HG03196 (cell line): ENCODE measurements around the gene ACOX3.
"Not testable (repeated sequence)": the region's sequence is repeated elsewhere in the genome, so short reads cannot be mapped to it uniquely, and the experiment has no call there.

Source experiments
- ATAC-seq: cut with Tn5 transposase; IDR thresholded peaks from one replicate; pipeline ENCODE4 v1.9.1; 2021; ENCODE audit not compliant: unreplicated experiment

ACOX3 gene

DNA sequence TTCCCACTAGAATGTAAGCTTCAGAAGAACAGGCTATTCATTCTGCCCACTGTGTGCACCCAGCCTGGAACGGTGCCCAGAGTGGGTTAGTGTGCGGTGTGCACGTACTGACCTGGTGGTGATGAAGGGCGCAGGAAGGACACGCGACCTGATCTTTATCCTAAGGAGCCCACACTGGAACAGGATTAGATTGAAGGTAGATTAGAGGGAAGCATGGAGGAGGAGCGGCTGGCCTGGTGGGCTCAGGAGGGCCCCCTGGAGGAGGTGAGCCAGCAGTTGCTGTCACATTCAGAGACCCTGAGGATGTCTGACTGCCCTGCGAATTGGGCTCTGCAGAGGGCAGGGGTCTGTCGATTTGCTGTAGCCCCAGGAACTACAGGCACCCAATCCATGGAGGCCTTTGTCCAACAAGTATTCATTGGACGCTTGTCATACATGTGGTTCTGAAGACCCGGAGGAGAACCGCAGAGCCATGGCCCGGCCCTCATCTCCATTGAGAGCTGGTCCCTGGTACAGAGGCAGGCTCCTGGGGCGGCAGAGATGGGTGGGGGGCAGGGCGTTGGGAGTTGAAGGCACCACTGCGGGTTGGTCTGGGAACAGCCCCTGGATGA, 97.8 kb downstream of the ACOX3 start:
- no peak for ATAC-seq

- ATAC-seq: no peak
Measured at GRCh38 chr4:8341691-8342090, 98.8 kb downstream of the ACOX3 start.

- ATAC-seq: not testable (repeated sequence)
Measured at GRCh38 chr4:8341281-8341680, 99.2 kb downstream of the ACOX3 start.

DNA sequence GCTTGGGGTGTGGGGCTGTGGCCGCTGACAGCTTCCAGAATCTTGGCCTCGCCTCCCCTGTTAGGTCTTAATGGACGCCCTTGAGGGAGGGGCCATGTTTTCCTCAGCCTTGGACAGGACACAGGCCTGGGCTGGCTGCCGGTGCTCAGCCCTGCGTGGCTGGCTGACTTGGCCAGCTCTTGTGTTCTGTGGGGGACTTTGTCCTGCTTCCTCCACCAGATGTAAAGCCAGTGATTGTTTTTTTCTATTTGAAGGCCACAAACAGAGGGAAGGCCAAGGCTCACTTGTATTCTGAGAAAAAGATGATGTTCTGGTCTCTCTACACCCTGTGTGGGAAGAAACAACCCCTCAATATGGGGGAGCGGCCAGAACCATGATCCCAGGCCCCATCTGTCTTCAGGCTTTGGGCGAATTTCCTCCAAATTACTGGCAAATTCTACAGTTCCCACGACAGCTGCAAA, 99.7 kb downstream of the ACOX3 start:
- ATAC-seq: no peak

DNA sequence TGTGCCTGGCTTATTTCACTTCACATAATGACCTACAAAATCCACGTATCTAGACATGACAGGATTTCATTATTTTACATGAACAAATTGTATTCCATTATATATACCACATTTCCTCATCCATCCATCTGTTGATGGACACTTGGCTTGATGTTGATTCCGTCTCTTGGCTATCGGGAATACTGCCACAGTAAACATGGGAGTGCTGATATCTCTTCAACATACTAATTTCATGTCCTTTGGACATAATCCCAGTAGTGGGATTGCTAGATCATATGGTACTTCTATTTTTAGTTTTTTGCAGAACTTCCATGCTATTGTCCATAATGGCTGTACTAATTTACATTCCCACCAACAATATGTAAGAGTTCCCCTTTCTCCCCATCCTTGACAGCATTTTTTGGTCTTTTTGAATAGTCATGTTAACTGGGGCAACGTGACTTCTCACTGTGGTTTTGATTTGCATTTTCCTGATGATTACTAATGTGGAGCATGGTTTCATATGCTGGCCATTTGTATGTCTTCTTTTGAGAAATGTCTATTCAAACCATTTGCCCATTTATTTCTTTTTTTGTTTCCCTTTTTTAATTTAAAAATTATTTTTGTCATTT, 102.1 kb downstream of the ACOX3 start:
- ATAC-seq: no peak

GRCh38 chr4:8336412-8337075, 104.0 kb downstream of the ACOX3 start:
- no peak for ATAC-seq

GRCh38 chr4:8335848-8336247, 104.7 kb downstream of the ACOX3 start:
- no peak for ATAC-seq

GRCh38 chr4:8334786-8335460, 105.6 kb downstream of the ACOX3 start:
- ATAC-seq: no peak

GRCh38 chr4:8333726-8334460, 106.6 kb downstream of the ACOX3 start:
- no peak for ATAC-seq

- no peak for ATAC-seq
Measured at GRCh38 chr4:8332891-8333331, 107.6 kb downstream of the ACOX3 start.

DNA sequence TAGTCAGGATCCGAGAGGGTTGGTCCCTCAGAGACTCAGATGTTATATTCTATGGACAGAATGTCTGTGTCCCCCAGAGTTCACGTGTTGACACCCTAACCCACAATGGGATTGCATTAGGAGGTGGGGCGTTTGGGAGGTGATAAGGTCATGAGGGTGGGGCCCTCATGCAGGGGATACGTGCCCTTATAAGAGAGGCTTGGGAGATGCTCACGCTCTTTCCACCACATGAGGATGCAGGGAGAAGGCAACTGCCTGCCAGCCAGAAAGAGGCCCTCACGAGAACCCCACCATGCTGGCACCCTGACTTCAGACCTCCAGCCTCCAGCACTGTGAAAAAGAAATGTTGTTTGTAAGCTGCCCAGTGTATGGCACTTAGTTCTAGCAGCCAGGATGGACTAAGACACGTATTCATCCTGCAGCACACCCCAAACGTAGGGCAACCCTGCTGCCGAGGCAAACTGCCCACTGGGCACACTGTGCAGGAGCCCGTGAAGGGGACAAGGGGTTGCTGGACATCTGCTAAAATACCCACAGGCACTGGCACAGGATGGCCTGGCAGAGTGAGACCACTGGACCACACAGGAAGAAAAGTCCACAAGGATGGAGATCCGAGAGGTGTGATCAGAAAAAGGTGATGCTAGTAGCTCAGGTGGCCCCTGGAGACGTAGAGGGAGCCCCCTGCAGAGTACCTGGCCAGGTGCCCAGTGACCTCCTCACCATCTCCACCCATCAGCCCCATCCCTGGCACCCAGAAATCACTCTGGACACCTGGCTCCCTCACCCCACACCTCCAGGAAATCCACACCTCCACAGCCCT, 108.3 kb downstream of the ACOX3 start:
- ATAC-seq: no peak

- no peak for ATAC-seq
Measured at GRCh38 chr4:8331575-8331955, 109.0 kb downstream of the ACOX3 start.

DNA sequence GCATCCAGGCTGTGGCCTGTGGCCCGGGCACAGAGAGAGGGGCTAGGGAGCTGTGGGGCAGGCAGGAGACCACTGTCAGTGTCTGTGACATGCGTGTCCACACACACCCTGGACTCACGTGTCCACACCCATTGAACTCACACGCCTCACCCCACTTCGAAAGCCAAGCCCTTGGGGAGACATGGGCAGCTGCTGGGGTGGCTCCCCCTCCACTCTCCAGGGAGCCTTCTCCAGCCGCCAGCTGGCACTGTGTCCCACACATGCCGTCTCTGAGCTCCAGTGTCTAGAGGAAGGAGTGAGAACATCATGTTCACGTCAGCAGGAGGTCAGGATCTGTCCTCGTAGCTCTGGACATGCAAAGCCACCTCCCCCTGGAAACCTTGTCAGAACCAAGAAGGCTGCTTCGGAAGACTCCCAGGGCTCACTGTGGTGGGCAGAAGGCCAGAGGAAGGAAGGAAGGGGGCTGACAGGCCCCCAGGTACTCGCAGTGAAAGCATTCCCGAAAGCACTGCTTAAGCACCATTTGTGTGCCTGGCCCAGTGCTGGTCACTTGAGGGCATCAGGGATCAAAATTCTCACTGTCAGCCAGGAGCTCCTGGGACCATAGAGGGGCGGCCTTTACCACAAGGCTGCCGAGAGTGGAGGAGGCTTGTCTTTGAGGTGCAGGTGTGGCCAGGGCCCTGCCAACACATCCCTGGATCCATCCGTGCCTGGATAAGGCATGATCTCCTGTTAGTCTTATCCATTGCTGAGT, 109.5 kb downstream of the ACOX3 start:
- no peak for ATAC-seq

GRCh38 chr4:8329859-8330761, 110.4 kb downstream of the ACOX3 start:
- ATAC-seq: no peak

DNA sequence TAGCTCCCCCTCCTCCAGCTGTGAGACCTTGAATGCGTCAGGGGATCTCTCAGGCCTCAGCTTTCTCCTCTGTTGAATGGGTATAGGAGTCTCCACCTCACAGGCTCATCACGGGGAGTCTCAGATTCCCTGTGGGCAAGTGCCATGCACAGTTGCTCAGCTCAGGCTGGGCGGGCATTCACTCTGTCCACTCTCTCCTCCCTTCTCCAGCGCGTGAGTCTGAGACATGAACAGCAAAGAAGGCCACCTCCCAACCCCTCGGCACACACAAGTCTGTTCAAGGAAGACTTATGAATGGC, 111.0 kb downstream of the ACOX3 start:
- no peak for ATAC-seq

- no peak for ATAC-seq
Measured at GRCh38 chr4:8328866-8329559, 111.5 kb downstream of the ACOX3 start.

- no peak for ATAC-seq
Measured at GRCh38 chr4:8328456-8328855, 112.1 kb downstream of the ACOX3 start.

- no peak for ATAC-seq
Measured at GRCh38 chr4:8326206-8326605, 114.3 kb downstream of the ACOX3 start.
